HepG2 (cell line): Measurements from ENCODE around the gene SLCO4A1. TPM values are rescaled to one million over a fixed set of nuclear protein-coding genes. Genes with fewer than 3 reads are reported as not detected.

Source experiments
- ATAC-seq: fragments of 200-7000 bp; cut with Tn5 transposase; 3 replicates; pipeline ENCODE4 v1.9.1; 2020; ENCODE audit warnings: mild to moderate bottlenecking, moderate library complexity
- BruUV-seq: library from RNA; stranded (reverse); fragments of 400-500 nt; replicated peaks from 2 replicates; lab custom pipeline; 2021; lab: Mats Ljungman, UMichigan
- CTCF ChIA-PET: fragments of 300-600 bp; formaldehyde crosslinking; extraction: SDS; loops from one replicate; lab custom pipeline; 2021; ENCODE audit warnings: low total read pairs, inconsistent platforms, low intra/inter-chr PET ratio; lab: Yijun Ruan, JAX
- POLR2A ChIA-PET: fragments of 350-600 bp; sonication (Branson Sonifier 250); formaldehyde crosslinking; loops from one replicate; lab custom pipeline; 2020; ENCODE audit warnings: antibody characterized with exemption, inconsistent platforms; lab: Yijun Ruan, JAX
- DNase-seq: peaks from one replicate; pipeline ENCODE4 v3.0.0-alpha.2; 2015; ENCODE audit warnings: low spot score
- FAIRE-seq: peaks from 3 replicates; lab custom pipeline; 2011; peaks lifted over from hg19 to GRCh38; lab: Jason Lieb, UNC
- H2AFZ ChIP-seq: one replicate; pipeline ENCODE4 v1.6.1; 2011; ENCODE audit warnings: low read length, inconsistent platforms
- H3K27ac ChIP-seq: fragments of 300-600 bp; 3 replicates; pipeline ENCODE4 v1.8.0; 2011; ENCODE audit warnings: mixed run types, mild to moderate bottlenecking, mixed read lengths, low read length, inconsistent platforms; ENCODE audit not compliant: insufficient read depth; ENCODE audit errors: extremely low read length
- H3K27me3 ChIP-seq, 2 experiments: fragments of 200-600 bp in 1 of 2; 2 replicates in 1 of 2; 3 replicates in 1 of 2; pipeline versions ENCODE4 v1.6.0 to v1.8.0; 2011; ENCODE audit warnings: low read length in 2 of 2, mild to moderate bottlenecking in 2 of 2, moderate library complexity in 2 of 2, inconsistent platforms in 1 of 2; ENCODE audit not compliant: insufficient read depth in 2 of 2, control insufficient read depth in 1 of 2
- H3K36me3 ChIP-seq, 2 experiments: fragments of 200-600 bp in 1 of 2; replicated peaks in 1 of 2; 2 replicates in 1 of 2; 3 replicates in 1 of 2; pipeline versions ENCODE4 v1.5.1 to v1.8.0; 2011; ENCODE audit warnings: low read length in 2 of 2, inconsistent platforms in 1 of 2; ENCODE audit not compliant: insufficient read depth in 2 of 2, control insufficient read depth in 1 of 2
- H3K4me1 ChIP-seq: 2 replicates; pipeline ENCODE4 v1.5.1; 2012; ENCODE audit warnings: low read length, inconsistent platforms; ENCODE audit not compliant: insufficient read depth
- H3K4me2 ChIP-seq: 2 replicates; pipeline ENCODE4 v1.6.0; 2011; ENCODE audit warnings: low read depth, low read length, inconsistent platforms
- H3K4me3 ChIP-seq, 3 experiments: fragments of 200-600 bp in 1 of 3; sonication (generic), shearing (Covaris generic) in 1 of 3; replicated peaks in 1 of 3; 2 replicates each; pipeline ENCODE4 v1.5.1; 2011 to 2016; ENCODE audit warnings: low read length in 3 of 3, inconsistent platforms in 2 of 3, low read depth in 2 of 3, mild to moderate bottlenecking in 2 of 3, control low read depth in 1 of 3, mixed read lengths in 1 of 3; ENCODE audit not compliant: insufficient read depth in 1 of 3
- H3K79me2 ChIP-seq: one replicate; pipeline ENCODE4 v1.6.1; 2011; ENCODE audit warnings: low read length, inconsistent platforms; ENCODE audit not compliant: insufficient read depth
- H3K9ac ChIP-seq: 2 replicates; pipeline ENCODE4 v1.6.0; 2011; ENCODE audit warnings: mild to moderate bottlenecking, low read depth, low read length, inconsistent platforms; ENCODE audit not compliant: insufficient read depth
- H3K9me3 ChIP-seq: 2 replicates; pipeline ENCODE4 v1.5.1; 2012; ENCODE audit warnings: mild to moderate bottlenecking, low read length
- H4K20me1 ChIP-seq: 2 replicates; pipeline ENCODE4 v1.6.0; 2011; ENCODE audit warnings: inconsistent platforms, mild to moderate bottlenecking, low read length, moderate library complexity; ENCODE audit not compliant: insufficient read depth
- GTF3A ChIP-seq: sonication (generic); formaldehyde crosslinking; conservative IDR thresholded peaks from 2 replicates; pipeline ENCODE4 v1.4.0; 2020; ENCODE audit warnings: mild to moderate bottlenecking, missing genetic modification reagents
- KDM3A ChIP-seq: IDR thresholded peaks from 2 replicates; pipeline ENCODE4 v1.6.1; 2018; ENCODE audit warnings: low read depth, missing compliant biosample characterization
- KMT2A ChIP-seq: sonication (generic); formaldehyde crosslinking; IDR thresholded peaks from 2 replicates; pipeline ENCODE4 v1.4.0; 2020; ENCODE audit warnings: missing genetic modification reagents
- MZF1 ChIP-seq: sonication (generic); formaldehyde crosslinking; IDR thresholded peaks from 2 replicates; pipeline ENCODE4 v1.8.1; 2023; ENCODE audit warnings: mild to moderate bottlenecking, missing genetic modification reagents, borderline replicate concordance
- SETDB1 ChIP-seq: sonication (generic); formaldehyde crosslinking; IDR thresholded peaks from 2 replicates; pipeline ENCODE4 v1.5.1; 2020; ENCODE audit warnings: missing genetic modification reagents, mild to moderate bottlenecking, borderline replicate concordance
- SNRNP70 ChIP-seq: fragments of 200-400 bp; formaldehyde crosslinking; IDR thresholded peaks from 2 replicates; pipeline ENCODE4 v1.6.1; 2017; ENCODE audit warnings: mild to moderate bottlenecking, low read depth, low read length, moderate library complexity
- ZC3H4 ChIP-seq: sonication (generic); formaldehyde crosslinking; IDR thresholded peaks from 2 replicates; pipeline ENCODE4 v1.4.0; 2020; ENCODE audit warnings: missing genetic modification reagents, borderline replicate concordance
- ZFP90 ChIP-seq: sonication (generic); formaldehyde crosslinking; IDR thresholded peaks from 2 replicates; pipeline ENCODE4 v1.8.0; 2022; ENCODE audit warnings: missing genetic modification reagents, mild to moderate bottlenecking, inconsistent platforms, borderline replicate concordance
- ZNF441 ChIP-seq: sonication (generic); formaldehyde crosslinking; IDR thresholded peaks from 2 replicates; pipeline ENCODE4 v1.7.0; 2021; ENCODE audit warnings: missing genetic modification reagents, borderline replicate concordance
- ZNF724P ChIP-seq: sonication (generic); formaldehyde crosslinking; IDR thresholded peaks from 2 replicates; pipeline ENCODE4 v1.8.0; 2022; ENCODE audit warnings: missing genetic modification reagents, borderline replicate concordance
- ZNF775 ChIP-seq: sonication (generic); formaldehyde crosslinking; IDR thresholded peaks from 2 replicates; pipeline ENCODE4 v1.4.0; 2020; ENCODE audit warnings: missing genetic modification reagents, mild to moderate bottlenecking, moderate library complexity, borderline replicate concordance
- ZNF839 ChIP-seq: sonication (generic); formaldehyde crosslinking; IDR thresholded peaks from 2 replicates; pipeline ENCODE4 v1.4.0; 2020; ENCODE audit warnings: missing genetic modification reagents, mild to moderate bottlenecking, borderline replicate concordance
- WGBS: methylation state at CpG from one replicate; pipeline ENCODE4 v1.1.6; 2017; ENCODE audit warnings: low lambda C conversion rate; 5-methylcytosine and 5-hydroxymethylcytosine counted together
- in situ Hi-C: cut with HindIII; loops from 2 replicates; pipeline ENCODE4 v1.10.0; 2017; ENCODE audit warnings: low pct_unique_long_range_greater_than_20kb; ENCODE audit not compliant: extremely low pct_ligation_motif_present
- intact Hi-C: fragments of 100-400 bp; cut with micrococcal nuclease; formaldehyde crosslinking; loops from one replicate; pipeline ENCODE4 v1.10.0; 2022; ENCODE audit not compliant: unreplicated experiment
- polyA plus RNA-seq, 8 experiments: library from polyadenylated mRNA; depleted of rRNA in 3 of 8; stranded (reverse) in 7 of 8; unstranded in 1 of 8; fragments of >200 nt; fragmentation: Illumina TruSeq in 4 of 8; extraction: Trizol in 4 of 8; gene quantifications; 2 replicates each; pipeline versions ENCODE4 v1.2.1 to v1.2.3, GENCODE V29; 2011 to 2016; ENCODE audit warnings: low read depth in 4 of 8, missing spikeins in 1 of 8, mixed read lengths in 1 of 8; ENCODE audit not compliant: insufficient read depth in 1 of 8
- total RNA-seq, 5 experiments: library from RNA; depleted of rRNA; stranded (reverse); fragments of >200 nt; fragmentation: Illumina TruSeq; extraction: Trizol; gene quantifications; 2 replicates each; pipeline ENCODE4 v1.2.3, GENCODE V29; 2016; ENCODE audit warnings: low read depth in 1 of 5
- TF ChIP-seq, protein P1 (sequence below): sonication (generic); formaldehyde crosslinking; IDR thresholded peaks from 2 replicates; pipeline ENCODE4 v1.5.1; 2020; ENCODE audit warnings: mild to moderate bottlenecking, missing genetic modification reagents, borderline replicate concordance
- TF ChIP-seq, protein P2 (sequence below): IDR thresholded peaks from 2 replicates; pipeline ENCODE4 v1.6.1; 2016; ENCODE audit warnings: missing compliant biosample characterization, missing genetic modification reagents, borderline replicate concordance
- TF ChIP-seq, protein P3 (sequence below): sonication (generic); formaldehyde crosslinking; IDR thresholded peaks from 2 replicates; pipeline ENCODE4 v1.8.1; 2023; ENCODE audit warnings: mild to moderate bottlenecking, missing genetic modification reagents
- TF ChIP-seq, protein P4 (sequence below): sonication (generic); formaldehyde crosslinking; IDR thresholded peaks from 2 replicates; pipeline ENCODE4 v1.5.1; 2020; ENCODE audit warnings: mild to moderate bottlenecking, moderate library complexity, missing genetic modification reagents

SLCO4A1 gene
- total and polyA plus RNA-seq, 2 of the 13 experiments (the other 11 are each of a cell fraction or from before 2014, with no cell fraction given): 55.5 to 112 TPM

DNA sequence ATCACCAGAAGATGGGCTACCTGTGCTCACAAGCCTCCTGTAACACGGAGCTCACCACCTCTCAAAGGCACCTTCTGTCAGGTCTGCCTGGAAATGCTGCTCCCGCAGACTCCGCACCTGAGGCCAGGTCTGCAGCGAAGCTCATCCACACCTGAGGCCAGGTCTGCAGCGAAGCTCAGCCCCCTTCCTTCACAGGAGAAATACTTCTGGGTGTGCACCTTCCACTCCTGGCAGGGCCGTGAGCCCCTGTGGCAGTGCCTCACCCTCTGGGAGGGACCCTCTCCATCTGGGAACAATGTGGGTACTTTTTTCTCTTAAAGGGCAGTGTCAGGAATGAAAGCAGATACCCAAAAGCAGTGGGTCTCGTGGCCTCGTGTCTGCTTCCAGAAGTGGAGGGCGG, 1.4 kb upstream of the SLCO4A1 start (continued):
- TF ChIP-seq KDM3A (CRISPR knock-in tag) (no peak), MZF1 (CRISPR knock-in tag) (no peak), ZNF724P (peak; percentile 41; the same call in 1 of the 2 replicates), SNRNP70 (no peak)

DNA sequence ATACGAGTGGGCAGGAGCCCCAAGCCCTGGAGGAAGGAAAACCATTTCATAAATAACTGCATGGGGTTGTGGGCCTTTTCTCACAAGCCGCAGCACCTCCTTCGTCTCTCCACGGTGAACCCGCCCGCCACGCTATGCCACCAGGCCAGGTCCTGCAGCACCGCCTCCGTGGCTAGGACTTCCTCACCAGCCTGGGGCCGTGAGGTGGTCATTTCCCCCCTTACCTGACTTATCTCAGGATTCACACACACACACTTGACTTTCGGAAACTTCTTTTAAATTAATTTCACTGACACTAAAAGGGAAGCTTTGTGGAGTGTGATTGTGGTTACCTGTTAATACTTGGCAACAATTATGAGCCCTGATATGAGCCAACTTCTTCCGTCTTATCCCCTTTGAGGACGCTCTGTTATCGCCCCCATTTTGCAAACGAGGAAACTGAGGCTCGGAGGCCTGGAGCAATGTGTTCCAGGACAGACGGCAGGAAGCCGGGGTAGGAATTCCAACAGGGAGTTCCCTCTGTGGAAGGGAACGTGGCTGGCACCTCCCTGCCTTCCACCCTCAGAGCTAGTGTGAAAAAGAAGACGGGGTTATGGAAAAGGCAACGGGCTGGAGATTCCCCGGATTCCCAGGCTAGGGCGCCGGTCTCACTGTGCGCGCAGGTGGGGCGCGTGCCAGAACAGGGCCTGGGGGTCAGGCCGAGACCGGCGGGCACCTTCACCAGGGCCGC, 817 bp upstream of the SLCO4A1 start:
- peaks cover 6% of the 10 kb centered on the region; the same call in 1 of the 2 replicates for H4K20me1 ChIP-seq
- TF ChIP-seq ZNF839 (CRISPR knock-in tag): no peak
- TF ChIP-seq, protein P1, sequence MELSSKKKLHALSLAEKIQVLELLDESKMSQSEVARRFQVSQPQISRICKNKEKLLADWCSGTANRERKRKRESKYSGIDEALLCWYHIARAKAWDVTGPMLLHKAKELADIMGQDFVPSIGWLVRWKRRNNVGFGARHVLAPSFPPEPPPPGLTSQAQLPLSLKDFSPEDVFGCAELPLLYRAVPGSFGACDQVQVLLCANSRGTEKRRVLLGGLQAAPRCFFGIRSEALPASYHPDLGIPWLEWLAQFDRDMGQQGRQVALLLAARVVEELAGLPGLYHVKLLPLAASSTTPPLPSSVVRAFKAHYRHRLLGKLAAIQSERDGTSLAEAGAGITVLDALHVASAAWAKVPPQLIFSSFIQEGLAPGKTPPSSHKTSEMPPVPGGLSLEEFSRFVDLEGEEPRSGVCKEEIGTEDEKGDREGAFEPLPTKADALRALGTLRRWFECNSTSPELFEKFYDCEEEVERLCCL (CRISPR knock-in tag): no peak
- TF ChIP-seq, protein P2, sequence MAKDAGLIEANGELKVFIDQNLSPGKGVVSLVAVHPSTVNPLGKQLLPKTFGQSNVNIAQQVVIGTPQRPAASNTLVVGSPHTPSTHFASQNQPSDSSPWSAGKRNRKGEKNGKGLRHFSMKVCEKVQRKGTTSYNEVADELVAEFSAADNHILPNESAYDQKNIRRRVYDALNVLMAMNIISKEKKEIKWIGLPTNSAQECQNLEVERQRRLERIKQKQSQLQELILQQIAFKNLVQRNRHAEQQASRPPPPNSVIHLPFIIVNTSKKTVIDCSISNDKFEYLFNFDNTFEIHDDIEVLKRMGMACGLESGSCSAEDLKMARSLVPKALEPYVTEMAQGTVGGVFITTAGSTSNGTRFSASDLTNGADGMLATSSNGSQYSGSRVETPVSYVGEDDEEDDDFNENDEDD (CRISPR knock-in tag): no peak
- no peak for TF ChIP-seq KMT2A (CRISPR knock-in tag)
- TF ChIP-seq, protein P3, sequence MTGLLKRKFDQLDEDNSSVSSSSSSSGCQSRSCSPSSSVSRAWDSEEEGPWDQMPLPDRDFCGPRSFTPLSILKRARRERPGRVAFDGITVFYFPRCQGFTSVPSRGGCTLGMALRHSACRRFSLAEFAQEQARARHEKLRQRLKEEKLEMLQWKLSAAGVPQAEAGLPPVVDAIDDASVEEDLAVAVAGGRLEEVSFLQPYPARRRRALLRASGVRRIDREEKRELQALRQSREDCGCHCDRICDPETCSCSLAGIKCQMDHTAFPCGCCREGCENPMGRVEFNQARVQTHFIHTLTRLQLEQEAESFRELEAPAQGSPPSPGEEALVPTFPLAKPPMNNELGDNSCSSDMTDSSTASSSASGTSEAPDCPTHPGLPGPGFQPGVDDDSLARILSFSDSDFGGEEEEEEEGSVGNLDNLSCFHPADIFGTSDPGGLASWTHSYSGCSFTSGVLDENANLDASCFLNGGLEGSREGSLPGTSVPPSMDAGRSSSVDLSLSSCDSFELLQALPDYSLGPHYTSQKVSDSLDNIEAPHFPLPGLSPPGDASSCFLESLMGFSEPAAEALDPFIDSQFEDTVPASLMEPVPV (CRISPR knock-in tag): no peak
- TF ChIP-seq, protein P4, sequence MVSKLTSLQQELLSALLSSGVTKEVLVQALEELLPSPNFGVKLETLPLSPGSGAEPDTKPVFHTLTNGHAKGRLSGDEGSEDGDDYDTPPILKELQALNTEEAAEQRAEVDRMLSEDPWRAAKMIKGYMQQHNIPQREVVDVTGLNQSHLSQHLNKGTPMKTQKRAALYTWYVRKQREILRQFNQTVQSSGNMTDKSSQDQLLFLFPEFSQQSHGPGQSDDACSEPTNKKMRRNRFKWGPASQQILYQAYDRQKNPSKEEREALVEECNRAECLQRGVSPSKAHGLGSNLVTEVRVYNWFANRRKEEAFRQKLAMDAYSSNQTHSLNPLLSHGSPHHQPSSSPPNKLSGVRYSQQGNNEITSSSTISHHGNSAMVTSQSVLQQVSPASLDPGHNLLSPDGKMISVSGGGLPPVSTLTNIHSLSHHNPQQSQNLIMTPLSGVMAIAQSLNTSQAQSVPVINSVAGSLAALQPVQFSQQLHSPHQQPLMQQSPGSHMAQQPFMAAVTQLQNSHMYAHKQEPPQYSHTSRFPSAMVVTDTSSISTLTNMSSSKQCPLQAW (CRISPR knock-in tag): 0 out of 2 replicates have a peak, but pooled peaks have one; percentile 9
- no peak for TF ChIP-seq ZFP90
- TF ChIP-seq ZC3H4 (CRISPR knock-in tag): no peak
- TF ChIP-seq GTF3A (CRISPR knock-in tag): no peak
- TF ChIP-seq SETDB1 (CRISPR knock-in tag): no peak
- TF ChIP-seq ZNF441 (CRISPR knock-in tag): no peak
- no peak for TF ChIP-seq ZNF775 (CRISPR knock-in tag)

More for the DNA sequence above, 817 bp upstream of the SLCO4A1 start:
- Histone ChIP-seq H3K9me3 (no peaks in the 10 kb centered on the region), H3K36me3 (no peaks in the 10 kb centered on the region; a peak in 1 of 5 replicates), H3K9ac (peak overlapping the region; percentile 73), H2AFZ (no peak overlapping the region), H3K4me3 (peak overlapping the region; percentile 67 to 86 (median 72); a peak in 5 of 6 replicates), H3K27ac (no peak overlapping the region), H3K4me1 (peaks cover 91% of the 10 kb centered on the region), H3K4me2 (peak overlapping the region; percentile 86), H3K79me2 (peaks cover 39% of the 10 kb centered on the region), H3K27me3 (peaks cover 14 to 19% of the 10 kb centered on the region in 2 experiments)
- TSS peak; percentile 93 for BruUV-seq
- DNase-seq: no peak
- no peak for ATAC-seq
- POLR2A ChIA-PET: interaction anchor here (1.3 to 2.7 kb wide), 6 partner anchors 10 to 153 kb away, joined by 3 to 26 read pairs (median 12); no protein-coding TSS in a partner anchor
- in situ Hi-C loops (no loop called here), intact Hi-C loops (no loop called here)
- CTCF ChIA-PET: interaction anchor here (1.3 kb wide), 1 partner anchor 150 kb away, joined by 6 read pairs; no protein-coding TSS in a partner anchor
- 76% methylated on average over 32 of the region's 32 CpGs for WGBS
- FAIRE-seq: no peak
